Measurements from ENCODE around the gene NPC2. TPM values are rescaled to one million over a fixed set of nuclear protein-coding genes. Genes with fewer than 3 reads are reported as not detected.

The NPC2 gene
- total and polyA plus RNA-seq, 11 donors, result 69.4 to 374 (median 135) TPM

- Histone ChIP-seq H3K36me3 (peaks cover 0 to 62% (median 9%) of the 10 kb centered on the region in 9 donors), H3K4me3 (no peak overlapping the region), H3K9me3 (no peaks in the 10 kb centered on the region), H3K27ac (no peak overlapping the region), H3K27me3 (no peaks in the 10 kb centered on the region), H3K4me1 (peaks cover 0 to 5% (median 0%) of the 10 kb centered on the region in 12 donors)
- ATAC-seq, result no peak
- TF ChIP-seq CTCF (IDR thresholded peaks at IDR 0.05) (no peak), POLR2A (IDR thresholded peaks at IDR 0.05) (no peak)
- 61 to 67% (median 62%) methylated on average over 5 of the region's 5 CpGs for WGBS, 4 donors
- intact Hi-C loops (cut with DNase I), result loop anchor here in 1 of 10 donors (10.0 kb wide), 1 partner anchor 297 kb away; no protein-coding TSS in a partner anchor
- no peak for DNase-seq
Measured at GRCh38 chr14:74507840-74508239, 14.7 kb upstream of the NPC2 start.

GRCh38 chr14:74507085-74507484 lies 14.0 kb upstream of the NPC2 start:
- Histone ChIP-seq H3K4me3 (no peak overlapping the region), H3K36me3 (peaks cover 0 to 66% (median 11%) of the 10 kb centered on the region in 9 donors), H3K9me3 (no peaks in the 10 kb centered on the region), H3K4me1 (peaks cover 0 to 1% (median 0%) of the 10 kb centered on the region in 12 donors), H3K27ac (no peak overlapping the region), H3K27me3 (no peaks in the 10 kb centered on the region)
- intact Hi-C loops (cut with DNase I), result loop anchor here in 1 of 10 donors (10.0 kb wide), 1 partner anchor 298 kb away; no protein-coding TSS in a partner anchor
- WGBS, 4 donors, result 45 to 74% (median 54%) methylated on average over 8 of the region's 8 CpGs
- TF ChIP-seq CTCF (IDR thresholded peaks at IDR 0.05) (no peak), POLR2A (IDR thresholded peaks at IDR 0.05) (no peak)
- DNase-seq (peak in 1 of 5 donors; percentile 10), ATAC-seq (no peak)

GRCh38 chr14:74506411-74506851 lies 13.3 kb upstream of the NPC2 start:
- no peaks in the 10 kb centered on the region for H3K9me3 ChIP-seq
- ATAC-seq (no peak), DNase-seq (peak in 1 of 5 donors; percentile 57)
- no peak overlapping the region for H3K27ac ChIP-seq
- H3K4me3 ChIP-seq, result no peak overlapping the region
- H3K4me1 ChIP-seq, result peaks cover 0 to 3% (median 0%) of the 10 kb centered on the region in 12 donors
- H3K36me3 ChIP-seq, result peaks cover 0 to 73% (median 11%) of the 10 kb centered on the region in 9 donors
- WGBS, 4 donors, result 82 to 95% (median 90%) methylated on average over 8 to 13 of the region's 13 CpGs
- TF ChIP-seq POLR2A (IDR thresholded peaks at IDR 0.05) (no peak), CTCF (IDR thresholded peaks at IDR 0.05) (no peak)
- H3K27me3 ChIP-seq, result no peaks in the 10 kb centered on the region
- intact Hi-C loops (cut with DNase I), result loop anchor here in 1 of 10 donors (10.0 kb wide), 1 partner anchor 298 kb away; no protein-coding TSS in a partner anchor

GRCh38 chr14:74505831-74506230 lies 12.7 kb upstream of the NPC2 start:
- Histone ChIP-seq H3K36me3 (peaks cover 0 to 77% (median 11%) of the 10 kb centered on the region in 9 donors), H3K4me3 (no peak overlapping the region), H3K27me3 (no peaks in the 10 kb centered on the region), H3K27ac (no peak overlapping the region), H3K4me1 (peaks cover 0 to 8% (median 0%) of the 10 kb centered on the region in 12 donors), H3K9me3 (no peaks in the 10 kb centered on the region)
- no peak for TF ChIP-seq CTCF (IDR thresholded peaks at IDR 0.05)
- TF ChIP-seq POLR2A (IDR thresholded peaks at IDR 0.05), result no peak
- DNase-seq, result peak in 2 of 5 donors; percentile 21 to 42
- ATAC-seq, result no peak
- intact Hi-C loops (cut with DNase I), result loop anchor here in 1 of 10 donors (10.0 kb wide), 1 partner anchor 299 kb away; no protein-coding TSS in a partner anchor
- WGBS, 4 donors, result 82 to 85% (median 85%) methylated on average over 17 of the region's 17 CpGs
